CD14-positive monocyte (primary cell): Measurements from ENCODE around the gene CCDC85A. TPM values are rescaled to one million over a fixed set of nuclear protein-coding genes. Genes with fewer than 3 reads are reported as not detected.

Source experiments
- DNase-seq, 3 donors: peaks; one replicate each; pipeline ENCODE4 v3.0.0-alpha.2; 2011 to 2022
- H2AFZ ChIP-seq: 2 replicates; pipeline ENCODE4 v1.6.0; 2012; ENCODE audit warnings: mild to moderate bottlenecking, low read depth, low read length, inconsistent platforms; ENCODE audit not compliant: insufficient read depth, poor library complexity, severe bottlenecking
- H3K27ac ChIP-seq, 2 donors: 1 replicate in 1 of 2; 2 replicates in 1 of 2; pipeline ENCODE4 v1.5.1; 2012 to 2013; ENCODE audit warnings: low read length in 2 of 2, control low read depth in 1 of 2, inconsistent platforms in 1 of 2, low read depth in 1 of 2, mild to moderate bottlenecking in 1 of 2
- H3K27me3 ChIP-seq, 2 donors: one replicate each; pipeline versions ENCODE4 v1.6.0 to v1.6.1; 2011 to 2013; ENCODE audit warnings: low read length in 2 of 2; ENCODE audit not compliant: control insufficient read depth in 2 of 2, insufficient read depth in 2 of 2
- H3K36me3 ChIP-seq, 2 donors: replicated peaks in 1 of 2; 1 replicate in 1 of 2; 2 replicates in 1 of 2; pipeline versions ENCODE4 v1.5.1 to v1.6.1; 2012 to 2013; ENCODE audit warnings: low read length in 2 of 2, control low read depth in 1 of 2, inconsistent platforms in 1 of 2, mild to moderate bottlenecking in 1 of 2; ENCODE audit not compliant: insufficient read depth in 2 of 2, control insufficient read depth in 1 of 2
- H3K4me1 ChIP-seq, 2 donors: 1 replicate in 1 of 2; 2 replicates in 1 of 2; pipeline versions ENCODE4 v1.5.1 to v1.6.1; 2012 to 2013; ENCODE audit warnings: low read length in 2 of 2, control low read depth in 1 of 2, inconsistent platforms in 1 of 2, mild to moderate bottlenecking in 1 of 2, moderate library complexity in 1 of 2; ENCODE audit not compliant: insufficient read depth in 2 of 2, control insufficient read depth in 1 of 2
- H3K4me2 ChIP-seq: replicated peaks from 2 replicates; pipeline ENCODE3; 2012; ENCODE audit warnings: low read length, moderate library complexity, mild to moderate bottlenecking; ENCODE audit not compliant: poor library complexity, severe bottlenecking; ENCODE audit errors: extremely low read depth
- H3K4me3 ChIP-seq, 3 experiments: fragments of 200-600 bp in 1 of 3; sonication (generic) in 1 of 3; replicated peaks in 1 of 3; 1 replicate in 2 of 3; 2 replicates in 1 of 3; pipeline ENCODE4 v1.5.1; 2011 to 2013; ENCODE audit warnings: low read length in 3 of 3, mild to moderate bottlenecking in 3 of 3, control low read depth in 2 of 3, low read depth in 2 of 3, inconsistent platforms in 1 of 3, moderate library complexity in 1 of 3
- H3K79me2 ChIP-seq: 2 replicates; pipeline ENCODE4 v1.6.0; 2012; ENCODE audit warnings: mild to moderate bottlenecking, control low read depth, inconsistent platforms, low read length, moderate library complexity; ENCODE audit not compliant: insufficient read depth
- H3K9ac ChIP-seq: 2 replicates; pipeline ENCODE4 v1.6.0; 2017; ENCODE audit warnings: low read length, mild to moderate bottlenecking; ENCODE audit not compliant: insufficient read depth, poor library complexity, severe bottlenecking
- H3K9me3 ChIP-seq, 2 donors: replicated peaks in 1 of 2; 1 replicate in 1 of 2; 2 replicates in 1 of 2; pipeline versions ENCODE4 v1.5.1 to v1.6.1; 2012 to 2013; ENCODE audit warnings: low read length in 2 of 2, control low read depth in 1 of 2; ENCODE audit not compliant: control insufficient read depth in 1 of 2, insufficient read depth in 1 of 2
- H4K20me1 ChIP-seq: 2 replicates; pipeline ENCODE4 v1.6.0; 2012; ENCODE audit warnings: mild to moderate bottlenecking, low read length, control low read depth, moderate library complexity; ENCODE audit not compliant: insufficient read depth
- H3K27ac Mint-ChIP-seq, 7 donors: one replicate each; pipeline ENCODE4 v1.8.0; 2020; ENCODE audit warnings: mild to moderate bottlenecking in 7 of 7, mixed read lengths in 7 of 7, moderate library complexity in 6 of 7, inconsistent platforms in 2 of 7
- H3K27me3 Mint-ChIP-seq, 3 donors: one replicate each; pipeline ENCODE4 v1.8.0; 2021 to 2022; ENCODE audit warnings: low read depth in 3 of 3, mild to moderate bottlenecking in 3 of 3, mixed read lengths in 3 of 3, moderate library complexity in 3 of 3, inconsistent platforms in 1 of 3
- H3K36me3 Mint-ChIP-seq, 2 donors: one replicate each; pipeline ENCODE4 v1.8.0; 2020; ENCODE audit warnings: mixed read lengths in 2 of 2, inconsistent platforms in 1 of 2, mild to moderate bottlenecking in 1 of 2
- H3K4me1 Mint-ChIP-seq: one replicate; pipeline ENCODE4 v1.8.0; 2020; ENCODE audit warnings: mild to moderate bottlenecking, mixed read lengths
- H3K4me3 Mint-ChIP-seq, 2 donors: one replicate each; pipeline ENCODE4 v1.8.0; 2020; ENCODE audit warnings: mild to moderate bottlenecking in 2 of 2, mixed read lengths in 2 of 2, moderate library complexity in 1 of 2
- H3K9me3 Mint-ChIP-seq, 7 donors: one replicate each; pipeline ENCODE4 v1.8.0; 2020 to 2022; ENCODE audit warnings: mixed read lengths in 7 of 7, mild to moderate bottlenecking in 6 of 7, moderate library complexity in 6 of 7, inconsistent platforms in 2 of 7
- WGBS: methylation state at CpG from one replicate; pipeline ENCODE4 v1.1.5; 2013; ENCODE audit warnings: missing lambda C conversion rate; ENCODE audit not compliant: insufficient coverage; 5-methylcytosine and 5-hydroxymethylcytosine counted together
- intact Hi-C, 2 donors: fragments of 100-400 bp; cut with micrococcal nuclease; formaldehyde crosslinking; loops; one replicate each; pipeline versions ENCODE4 v1.15.0 to v1.15.1; 2023
- polyA plus RNA-seq, 3 donors: library from polyadenylated mRNA; depleted of rRNA in 1 of 3; unstranded in 2 of 3; stranded (reverse) in 1 of 3; fragments of 300-500 nt in 2 of 3; fragments of >200 nt in 1 of 3; fragmentation: Illumina TruSeq in 2 of 3; gene quantifications; 1 replicate in 2 of 3; 2 replicates in 1 of 3; pipeline ENCODE4 v1.2.3, GENCODE V29; 2012 to 2021
- TF ChIP-seq, protein P1 (sequence below): fragments of 200-600 bp; IDR thresholded peaks from one replicate; pipeline ENCODE4 v1.8.0; 2022; ENCODE audit warnings: antibody characterized with exemption, mild to moderate bottlenecking

CCDC85A gene
- polyA plus RNA-seq, 3 donors = not detected

DNA sequence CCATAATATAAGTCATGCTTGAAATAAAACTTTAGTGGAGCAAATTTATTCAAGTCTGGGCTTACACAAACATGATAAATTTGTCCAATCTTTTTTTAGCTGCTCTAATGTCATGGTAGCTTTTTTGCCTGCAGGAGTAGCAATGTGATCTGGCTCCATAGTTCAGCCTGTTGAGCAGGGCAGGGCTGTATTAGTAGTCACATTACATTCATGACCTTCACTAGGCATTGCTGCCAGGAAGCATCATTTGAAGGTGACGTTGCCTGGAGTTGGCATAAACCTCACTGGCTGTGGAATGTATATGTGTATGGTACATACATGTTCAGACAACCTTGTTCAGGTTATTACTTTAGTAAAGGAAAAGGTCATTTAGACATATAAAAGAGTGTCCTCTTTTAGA lies 76.6 kb downstream of the CCDC85A start:
- TF ChIP-seq, protein P1, sequence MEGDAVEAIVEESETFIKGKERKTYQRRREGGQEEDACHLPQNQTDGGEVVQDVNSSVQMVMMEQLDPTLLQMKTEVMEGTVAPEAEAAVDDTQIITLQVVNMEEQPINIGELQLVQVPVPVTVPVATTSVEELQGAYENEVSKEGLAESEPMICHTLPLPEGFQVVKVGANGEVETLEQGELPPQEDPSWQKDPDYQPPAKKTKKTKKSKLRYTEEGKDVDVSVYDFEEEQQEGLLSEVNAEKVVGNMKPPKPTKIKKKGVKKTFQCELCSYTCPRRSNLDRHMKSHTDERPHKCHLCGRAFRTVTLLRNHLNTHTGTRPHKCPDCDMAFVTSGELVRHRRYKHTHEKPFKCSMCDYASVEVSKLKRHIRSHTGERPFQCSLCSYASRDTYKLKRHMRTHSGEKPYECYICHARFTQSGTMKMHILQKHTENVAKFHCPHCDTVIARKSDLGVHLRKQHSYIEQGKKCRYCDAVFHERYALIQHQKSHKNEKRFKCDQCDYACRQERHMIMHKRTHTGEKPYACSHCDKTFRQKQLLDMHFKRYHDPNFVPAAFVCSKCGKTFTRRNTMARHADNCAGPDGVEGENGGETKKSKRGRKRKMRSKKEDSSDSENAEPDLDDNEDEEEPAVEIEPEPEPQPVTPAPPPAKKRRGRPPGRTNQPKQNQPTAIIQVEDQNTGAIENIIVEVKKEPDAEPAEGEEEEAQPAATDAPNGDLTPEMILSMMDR = no peak
- H3K4me3 ChIP-seq = no peak overlapping the region
- peaks cover 0 to 3% of the 10 kb centered on the region in 2 donors for H3K9me3 ChIP-seq
- no peak for DNase-seq
- no peaks in the 10 kb centered on the region for H3K27me3 ChIP-seq
- WGBS = no CpG with 5 or more reads among the region's 1 CpG
- Mint-ChIP-seq H3K4me1 (no peaks in the 10 kb centered on the region), H3K4me3 (no peak overlapping the region), H3K9me3 (peaks cover 0 to 2% (median 0%) of the 10 kb centered on the region in 7 donors), H3K27me3 (peaks cover 0 to 1% (median 0%) of the 10 kb centered on the region in 3 donors), H3K27ac (no peak overlapping the region), H3K36me3 (no peaks in the 10 kb centered on the region)
- no peak overlapping the region for H3K27ac ChIP-seq
- intact Hi-C loops = no loop called here
- H3K9ac ChIP-seq = no peak overlapping the region
- no peaks in the 10 kb centered on the region for H3K4me1 ChIP-seq
- H4K20me1 ChIP-seq = no peaks in the 10 kb centered on the region
- H3K36me3 ChIP-seq = no peaks in the 10 kb centered on the region
- no peak overlapping the region for H2AFZ ChIP-seq
- no peak overlapping the region for H3K4me2 ChIP-seq
- no peaks in the 10 kb centered on the region for H3K79me2 ChIP-seq

DNA sequence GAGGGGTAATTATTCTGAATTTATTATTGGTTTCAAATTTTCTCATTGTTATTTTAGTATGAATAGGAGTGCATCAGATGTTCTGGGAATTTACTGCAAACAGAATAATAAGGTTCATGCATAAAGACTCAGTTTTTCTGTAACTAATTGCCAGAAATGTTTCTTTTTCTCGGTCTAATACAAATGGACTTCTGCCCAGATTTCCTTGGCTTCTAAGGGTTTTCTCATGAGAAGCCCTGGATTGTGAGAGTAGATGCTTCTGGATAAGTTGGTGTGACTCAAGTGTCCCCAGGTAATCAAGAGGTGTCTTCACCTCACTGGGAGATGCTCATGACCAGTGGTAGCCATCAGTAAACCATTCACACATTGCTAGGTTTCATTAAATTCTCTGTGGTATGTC lies 78.5 kb downstream of the CCDC85A start:
- Histone ChIP-seq H3K27me3 (no peaks in the 10 kb centered on the region), H3K9me3 (peaks cover 0 to 3% of the 10 kb centered on the region in 2 donors), H3K4me3 (no peak overlapping the region), H3K27ac (no peak overlapping the region), H2AFZ (no peak overlapping the region), H4K20me1 (no peaks in the 10 kb centered on the region), H3K9ac (no peak overlapping the region), H3K4me2 (no peak overlapping the region), H3K4me1 (no peaks in the 10 kb centered on the region), H3K36me3 (no peaks in the 10 kb centered on the region), H3K79me2 (no peaks in the 10 kb centered on the region)
- no peaks in the 10 kb centered on the region for H3K4me1 Mint-ChIP-seq
- no peak overlapping the region for H3K4me3 Mint-ChIP-seq
- WGBS = no CpG with 5 or more reads among the region's 1 CpG
- TF ChIP-seq, protein P1 = no peak
- DNase-seq = no peak
- H3K9me3 Mint-ChIP-seq = peaks cover 0 to 2% (median 0%) of the 10 kb centered on the region in 7 donors
- peaks cover 0 to 1% (median 0%) of the 10 kb centered on the region in 3 donors for H3K27me3 Mint-ChIP-seq
- no peaks in the 10 kb centered on the region for H3K36me3 Mint-ChIP-seq
- H3K27ac Mint-ChIP-seq = no peak overlapping the region
- intact Hi-C loops = no loop called here
